Activated CD8-positive, alpha-beta memory T cell treated with anti-CD3 and anti-CD28 coated beads for 24 hours (primary cell): ENCODE results near the gene MAN1A1.
"Not testable (repeated sequence)": the region's sequence is repeated elsewhere in the genome, so short reads cannot be mapped to it uniquely, and the experiment has no call there.

Experiments
- DNase-seq: peaks from one replicate; pipeline ENCODE4 v3.0.0-alpha.2; 2020

MAN1A1 gene

DNA sequence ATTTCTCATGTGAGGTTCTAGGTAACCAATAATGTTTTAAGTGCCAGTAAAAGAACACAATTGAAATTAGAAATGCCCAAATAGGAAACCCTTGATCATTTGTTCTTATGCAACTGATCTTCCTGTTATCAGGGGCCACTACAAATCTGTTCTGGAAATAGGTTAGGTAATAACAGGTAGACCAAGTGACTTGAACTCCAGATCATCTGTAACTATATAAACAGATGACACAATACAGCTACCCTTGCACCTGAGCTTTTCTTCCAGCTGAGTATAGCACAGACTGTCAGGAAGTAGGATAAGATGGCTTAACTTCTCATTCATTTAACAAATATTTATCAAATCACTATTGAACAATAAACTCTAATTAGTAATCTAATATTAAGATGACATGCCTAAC lies 52.5 kb downstream of the MAN1A1 start:
- no peak for DNase-seq

DNA sequence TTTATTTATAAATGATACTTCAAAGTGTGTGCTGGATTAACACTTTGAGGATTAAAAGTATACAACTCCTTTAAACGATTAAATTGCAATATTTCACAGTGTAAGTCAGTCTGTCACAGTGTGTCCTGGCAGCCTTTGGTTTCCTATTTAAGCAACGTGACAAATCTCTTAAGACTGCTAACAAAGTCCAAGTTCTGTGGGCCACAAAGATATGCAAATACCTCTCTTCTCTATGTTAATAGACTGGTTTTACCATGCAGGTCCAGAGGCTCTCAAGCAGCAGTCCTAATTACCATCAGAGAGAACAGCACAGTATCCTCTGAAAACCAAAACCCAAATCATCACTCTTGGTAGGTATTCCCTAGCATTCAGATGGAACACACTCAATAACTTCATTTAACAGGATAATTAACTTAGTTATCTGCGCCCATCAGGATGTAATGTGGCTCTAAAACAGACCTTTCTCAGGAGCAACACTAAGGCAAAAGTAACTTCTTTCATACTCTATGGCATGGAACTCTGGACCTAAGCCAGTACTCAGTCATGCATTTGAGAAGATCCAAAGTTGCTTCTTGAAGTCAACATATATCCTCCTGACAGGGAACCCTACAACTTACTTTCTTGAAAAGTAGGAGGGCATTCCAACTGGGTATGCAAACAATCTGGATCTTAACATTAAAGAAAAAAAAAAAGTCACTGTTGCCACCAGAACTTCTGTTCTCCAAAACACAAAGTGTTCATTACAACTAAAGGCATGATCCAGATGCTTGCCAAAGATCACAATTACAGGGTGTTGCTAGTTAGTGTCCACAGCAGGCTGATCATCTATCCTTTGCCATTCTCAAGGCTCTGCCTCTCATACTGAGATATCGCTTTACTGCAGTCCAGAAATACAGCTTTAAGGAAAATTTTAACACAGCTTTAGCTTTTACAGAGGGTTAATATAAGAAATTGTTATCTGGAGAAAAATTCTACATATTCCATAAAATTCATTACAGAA lies 53.2 kb downstream of the MAN1A1 start:
- no peak for DNase-seq

DNA sequence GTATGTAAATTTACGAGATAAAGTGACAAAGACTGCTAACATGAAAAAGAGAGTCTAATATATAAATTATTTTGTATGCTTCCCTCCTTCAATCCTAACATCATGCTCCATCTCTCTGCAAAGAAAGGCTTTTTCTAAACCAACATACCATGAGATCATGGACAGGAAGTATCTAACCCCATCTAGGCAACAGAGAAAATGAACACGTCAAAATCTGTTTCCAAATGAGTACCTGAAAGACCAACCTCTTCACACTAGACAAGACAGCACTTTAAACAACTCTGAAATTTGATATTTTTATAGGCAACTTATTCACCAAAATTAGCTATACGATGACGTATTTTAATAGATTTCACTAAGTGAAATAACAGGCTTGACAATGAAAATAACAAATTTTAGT lies 54.6 kb downstream of the MAN1A1 start:
- no peak for DNase-seq

DNA sequence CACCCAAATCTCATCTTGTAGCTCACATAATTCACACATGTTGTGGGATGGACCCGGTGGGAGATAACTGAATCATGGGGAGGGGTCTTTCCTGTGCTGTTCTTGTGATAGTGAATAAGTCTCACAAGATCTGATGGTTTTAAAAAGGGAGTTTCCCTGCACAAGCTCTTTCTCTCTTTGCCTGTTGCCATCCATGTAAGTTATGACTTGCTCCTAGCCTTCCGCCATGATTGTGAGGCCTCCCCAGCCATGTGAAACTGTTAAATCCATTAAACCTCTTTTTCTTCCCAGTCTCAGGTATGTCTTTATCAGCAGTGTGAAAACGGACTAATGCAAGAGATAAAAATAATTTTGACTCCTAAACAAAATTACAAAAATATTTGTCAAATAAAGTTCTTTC lies 58.5 kb downstream of the MAN1A1 start:
- not testable (repeated sequence) for DNase-seq

DNA sequence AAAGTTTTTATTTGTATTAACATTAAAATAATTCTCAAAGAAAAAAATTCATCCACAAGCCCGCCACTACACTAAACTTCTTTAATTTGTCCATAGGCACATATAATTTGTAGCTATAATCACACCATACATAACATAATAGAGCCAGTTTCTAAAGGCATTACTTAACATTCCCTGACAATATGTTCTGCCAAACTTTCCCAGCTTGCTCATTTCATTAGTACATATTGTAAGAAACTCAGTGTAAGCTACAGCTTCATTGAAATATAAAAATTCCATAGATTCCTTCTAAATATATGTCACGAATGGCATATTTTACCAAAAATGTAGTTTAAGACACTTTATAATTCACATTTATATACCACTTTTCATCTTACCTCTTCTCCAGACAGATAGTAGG lies 59.3 kb downstream of the MAN1A1 start:
- DNase-seq, result no peak

DNA sequence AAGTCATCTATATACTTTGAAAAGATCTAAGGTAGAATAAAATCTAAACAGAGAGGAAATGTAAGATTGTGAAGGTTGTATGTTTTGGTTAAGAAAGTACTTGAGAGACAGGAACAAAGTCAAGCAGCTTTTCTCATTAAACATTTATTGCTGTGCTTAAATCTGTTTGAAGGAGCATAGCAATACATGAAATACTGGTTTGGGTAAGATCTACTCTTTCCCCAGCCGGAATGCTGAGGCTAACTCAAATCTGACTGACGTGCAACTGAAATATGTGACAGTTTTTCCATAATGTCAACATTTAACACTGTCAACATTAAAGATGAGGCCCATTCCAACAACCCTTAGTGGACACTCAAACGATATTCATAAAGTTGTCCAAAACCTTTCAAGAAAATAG lies 59.9 kb downstream of the MAN1A1 start:
- no peak for DNase-seq

DNA sequence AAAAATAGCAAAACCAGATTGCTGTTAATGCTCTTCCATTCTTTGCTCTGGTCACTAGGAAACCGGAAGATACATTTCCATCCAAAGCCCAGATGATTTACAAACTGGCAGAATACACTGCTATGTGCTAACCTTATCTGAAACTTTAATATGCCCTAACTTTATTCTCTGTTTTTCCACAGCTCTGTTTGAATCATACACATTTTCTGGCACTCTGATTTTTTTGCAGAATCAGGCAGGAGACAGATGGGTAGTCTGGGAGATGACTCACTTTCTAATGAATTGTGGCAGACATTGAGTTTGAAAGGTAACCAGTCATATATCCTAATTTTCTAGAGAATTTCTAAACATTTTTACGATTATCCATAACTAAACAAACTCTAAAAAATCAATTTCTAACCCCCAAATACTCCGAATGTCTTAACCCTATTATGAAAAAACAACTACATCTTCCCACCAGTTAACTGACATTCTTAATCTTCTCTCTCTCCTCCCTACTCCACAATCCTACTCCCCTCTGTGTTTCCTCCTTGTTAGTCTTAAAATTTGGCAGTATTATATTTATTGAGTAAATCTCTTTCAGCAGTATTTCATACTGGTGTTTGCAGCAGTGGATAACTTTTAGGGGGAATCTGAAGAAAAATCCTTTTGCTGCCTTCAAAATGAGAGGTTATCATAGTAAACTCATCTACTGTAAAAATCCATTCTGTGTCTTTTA lies 63.5 kb downstream of the MAN1A1 start:
- no peak for DNase-seq

DNA sequence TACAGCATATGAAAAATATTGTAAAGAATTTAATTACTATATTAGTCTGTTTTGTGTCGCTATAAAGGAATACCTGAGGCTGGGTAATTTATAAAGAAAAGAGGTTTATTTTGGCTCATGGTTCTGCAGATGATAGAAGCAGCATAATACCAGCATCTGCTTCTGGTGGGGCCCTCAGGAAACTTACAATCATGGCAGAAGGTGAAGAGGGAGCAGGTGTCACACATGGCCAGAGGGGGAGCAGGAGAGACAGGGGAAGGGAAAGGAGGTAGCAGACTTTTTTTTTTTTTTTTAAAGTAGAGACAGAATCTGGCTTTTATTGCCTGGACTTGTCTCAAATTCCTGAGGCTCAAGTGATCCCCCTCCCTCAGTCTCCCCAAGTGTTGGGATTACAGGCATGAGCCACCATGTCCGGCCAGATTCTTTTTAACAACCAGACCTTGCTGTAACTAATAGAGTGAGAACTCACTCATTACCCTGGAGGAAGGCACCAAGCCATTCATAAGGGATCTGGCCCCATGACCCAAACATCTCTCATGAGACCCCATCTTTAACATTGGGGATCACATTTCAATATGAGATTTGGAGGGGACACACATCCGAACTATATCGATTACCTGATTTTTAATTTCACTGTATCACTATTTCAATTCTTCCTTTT lies 64.6 kb downstream of the MAN1A1 start:
- DNase-seq, result no peak

DNA sequence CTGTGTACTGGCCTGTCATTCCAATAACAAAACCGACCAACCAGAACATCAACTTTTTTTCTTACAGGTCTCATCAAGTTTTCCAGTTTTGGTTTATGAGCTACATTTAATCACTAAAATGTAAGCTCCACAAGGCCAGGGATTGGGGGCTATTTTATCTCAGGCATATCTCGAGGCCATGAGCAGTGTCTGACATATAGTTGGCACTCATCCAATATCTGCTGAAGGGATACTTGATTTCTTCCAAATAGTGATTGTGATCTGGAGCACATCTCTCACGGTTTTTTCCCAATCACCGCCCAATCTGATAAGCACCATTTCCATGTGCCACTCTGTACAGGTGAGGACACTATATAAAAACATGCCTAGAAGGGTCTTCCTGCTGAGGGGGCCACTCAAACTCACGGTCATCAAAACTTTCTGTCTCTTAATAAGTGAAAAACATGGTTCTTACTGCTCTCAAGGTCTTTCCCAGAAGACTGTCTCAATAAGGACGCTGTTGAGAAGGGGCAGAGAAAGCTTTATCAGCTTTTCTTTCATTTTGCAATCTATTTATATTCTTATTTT lies 65.5 kb downstream of the MAN1A1 start:
- no peak for DNase-seq

DNA sequence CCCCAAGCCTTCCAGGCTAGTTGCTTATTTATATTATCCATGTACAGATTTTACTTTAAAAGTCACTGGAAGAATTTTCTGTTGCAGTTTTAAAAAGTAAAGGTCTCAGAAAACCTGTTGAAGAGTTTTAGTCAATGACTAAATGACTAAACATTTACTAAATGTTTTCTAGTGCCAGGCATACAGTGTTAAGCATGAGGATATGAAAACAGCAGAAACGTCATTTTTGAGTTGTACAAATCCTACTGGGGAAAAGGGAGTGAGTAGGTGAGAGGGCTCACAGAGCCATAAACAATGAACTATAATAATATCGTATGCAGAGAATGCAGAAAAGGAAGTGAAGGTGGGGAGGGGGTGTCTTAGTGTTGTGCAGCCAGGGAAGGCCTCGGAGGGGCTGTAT lies 66.3 kb downstream of the MAN1A1 start:
- no peak for DNase-seq

DNA sequence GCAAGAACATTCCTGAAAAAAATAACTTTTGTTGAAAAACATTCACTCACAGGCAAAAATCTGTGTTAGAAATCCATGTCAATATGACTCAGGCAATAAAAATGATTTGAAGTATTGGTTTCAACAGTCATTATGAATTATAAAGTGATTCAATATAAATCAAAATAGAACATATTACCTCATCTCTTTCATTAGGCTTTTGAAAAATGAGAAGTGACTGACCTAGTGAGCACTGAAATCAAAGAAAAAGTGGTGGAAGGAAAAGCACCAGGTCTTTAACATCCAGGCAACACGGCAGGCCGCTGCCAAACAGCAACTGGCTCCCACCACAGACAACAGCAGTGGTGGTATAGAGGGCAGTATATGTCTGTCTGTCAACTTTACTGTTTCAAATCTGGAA lies 68.9 kb downstream of the MAN1A1 start:
- DNase-seq, result no peak

DNA sequence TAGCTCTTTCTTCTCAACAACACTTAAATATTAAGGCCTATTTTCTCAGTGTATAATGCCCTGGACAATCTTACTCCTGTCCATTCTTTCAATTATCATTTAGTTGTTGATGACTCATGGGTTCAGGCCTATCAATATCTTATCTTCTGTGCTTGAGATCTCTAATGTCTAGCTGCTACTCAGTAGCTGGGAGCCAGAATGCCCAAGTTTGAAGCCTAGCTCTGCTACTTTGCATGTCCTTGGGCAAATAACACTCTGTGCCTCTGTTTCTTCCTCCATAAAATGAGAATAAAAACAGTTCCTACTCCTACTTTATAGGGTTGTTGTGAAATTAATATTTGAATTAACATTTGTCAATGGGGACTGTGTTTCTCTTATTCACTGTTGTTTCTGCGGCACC lies 69.5 kb downstream of the MAN1A1 start:
- DNase-seq, result no peak

DNA sequence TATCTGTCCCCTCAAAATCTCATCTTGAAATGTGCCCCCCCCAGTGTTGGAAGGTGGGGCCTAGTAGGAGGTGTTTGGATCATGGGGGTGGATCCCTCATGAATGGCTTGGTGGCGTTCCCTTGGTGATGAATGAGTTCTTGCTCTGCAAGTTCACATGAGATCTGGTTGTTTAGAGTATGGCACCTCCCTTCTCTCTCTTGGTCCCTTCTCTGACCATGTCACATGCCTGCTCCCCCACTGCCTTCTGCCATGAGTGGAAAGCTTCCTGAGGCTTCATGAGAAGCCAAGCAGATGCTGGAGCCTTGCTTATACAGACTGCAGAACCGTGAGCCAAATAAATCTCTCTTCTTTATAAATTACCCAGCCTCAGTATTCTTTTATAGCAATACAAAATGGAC lies 70.9 kb downstream of the MAN1A1 start:
- DNase-seq, result no peak

DNA sequence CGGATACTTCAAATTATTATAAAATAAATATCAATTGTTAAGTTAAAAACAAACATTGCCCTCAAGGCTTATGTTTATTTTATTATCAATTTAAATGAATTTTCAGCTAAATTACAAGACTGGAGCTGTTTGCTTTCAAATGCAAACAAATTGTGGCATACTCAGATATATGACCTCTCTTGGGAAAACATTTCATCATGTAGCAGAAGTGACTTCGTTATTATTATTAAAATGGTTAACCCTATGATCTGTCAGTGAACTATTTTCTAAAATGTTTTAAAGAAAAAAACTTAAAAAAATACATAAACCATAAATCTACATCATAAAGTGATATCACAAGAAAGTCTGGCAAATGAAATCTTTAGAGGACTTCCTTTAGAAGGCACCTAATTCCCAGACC lies 72.5 kb downstream of the MAN1A1 start:
- no peak for DNase-seq

DNA sequence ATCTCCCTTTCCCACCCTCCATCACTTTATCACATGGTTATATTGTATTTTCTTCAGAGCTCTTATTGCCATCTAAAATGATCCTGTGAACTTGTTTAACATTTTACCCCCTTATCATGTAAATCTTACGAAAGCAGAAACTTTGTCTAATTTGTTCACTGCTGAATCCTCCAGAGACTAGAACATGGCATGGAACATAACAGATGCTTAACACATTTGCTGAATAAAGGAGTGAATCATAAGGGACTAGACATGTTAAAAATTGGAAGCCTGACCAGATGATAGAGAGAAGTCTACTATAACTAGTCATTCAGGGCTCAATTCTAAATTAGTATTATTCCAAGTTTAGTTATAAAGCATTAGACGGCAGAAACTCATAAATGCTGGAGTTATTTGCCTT lies 73.3 kb downstream of the MAN1A1 start:
- DNase-seq, result no peak

DNA sequence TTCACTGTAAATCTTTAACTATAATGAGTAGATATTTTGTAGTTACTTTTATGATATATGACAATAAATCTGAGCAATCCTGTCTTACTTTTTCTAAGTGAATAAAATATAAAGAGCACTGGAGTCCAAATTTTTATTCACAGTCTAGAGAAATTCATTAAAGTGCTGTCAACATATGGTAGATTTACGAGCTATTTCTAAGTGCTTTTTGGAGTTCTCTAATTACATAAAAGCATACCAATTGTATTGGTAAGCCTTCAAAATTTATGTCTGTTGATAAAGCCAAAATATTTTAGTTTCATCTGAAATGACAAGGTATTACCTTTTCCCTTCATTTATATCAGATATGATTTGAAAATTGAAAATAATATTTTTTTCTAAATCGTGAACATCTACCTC lies 75.4 kb downstream of the MAN1A1 start:
- no peak for DNase-seq

DNA sequence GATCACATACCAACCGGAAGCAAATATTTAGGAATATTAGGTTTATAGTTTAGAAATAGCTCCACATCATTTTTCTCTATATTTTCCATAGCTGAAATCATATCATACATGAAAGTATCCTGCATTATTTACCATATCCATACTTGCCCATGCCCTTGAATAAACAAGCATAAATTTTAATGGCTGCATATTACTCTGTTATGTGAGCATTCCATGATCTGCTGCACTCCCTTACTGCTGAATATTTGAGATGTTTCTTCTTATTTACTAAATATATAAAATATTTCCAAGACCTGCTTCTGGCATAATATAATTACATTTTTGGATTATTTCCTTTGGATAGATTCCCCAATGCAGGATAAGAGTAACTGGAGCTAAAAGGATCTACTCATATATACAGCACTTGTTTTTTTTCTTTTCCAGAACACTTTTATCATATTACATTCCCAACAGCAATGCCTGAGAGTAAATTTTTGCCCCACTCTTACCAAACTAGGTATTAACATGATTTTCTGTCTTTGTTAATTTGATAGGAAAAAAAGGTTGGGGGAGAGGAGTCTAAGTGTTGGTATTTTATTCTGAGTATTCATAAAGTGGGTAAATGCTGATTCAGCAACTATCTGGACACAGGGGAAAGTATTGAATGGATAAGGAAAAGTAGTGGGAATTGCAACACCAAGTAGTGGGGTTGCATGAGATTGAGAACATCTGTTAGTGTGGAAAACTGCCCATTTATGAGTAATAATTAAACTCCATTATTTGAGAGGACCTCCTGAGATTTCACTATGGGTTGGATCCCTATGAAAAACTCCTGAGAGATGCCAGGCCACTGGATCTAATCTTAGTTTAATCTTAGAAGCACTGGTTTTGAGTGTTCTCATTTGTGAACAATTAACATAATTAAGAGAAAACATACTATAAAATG lies 76.0 kb downstream of the MAN1A1 start:
- DNase-seq, result no peak

DNA sequence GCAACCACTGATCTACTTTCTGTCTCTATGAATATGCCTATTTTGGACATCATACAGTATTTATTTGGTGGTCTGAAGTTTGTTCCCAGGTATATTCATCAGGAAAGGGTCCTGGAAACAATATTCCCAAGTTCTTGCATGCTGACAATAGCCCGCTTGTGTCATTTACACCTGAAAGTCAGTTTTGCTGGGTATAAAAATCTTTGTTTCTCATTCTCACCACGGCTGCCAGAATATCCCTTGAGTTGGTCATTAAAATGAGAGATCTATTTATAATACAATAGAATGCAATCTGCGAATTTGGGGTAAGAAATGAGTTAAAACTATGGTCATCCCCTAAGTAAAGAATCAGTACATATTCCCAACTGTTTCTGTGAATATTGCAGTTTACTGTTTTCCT lies 79.0 kb downstream of the MAN1A1 start:
- DNase-seq, result no peak

DNA sequence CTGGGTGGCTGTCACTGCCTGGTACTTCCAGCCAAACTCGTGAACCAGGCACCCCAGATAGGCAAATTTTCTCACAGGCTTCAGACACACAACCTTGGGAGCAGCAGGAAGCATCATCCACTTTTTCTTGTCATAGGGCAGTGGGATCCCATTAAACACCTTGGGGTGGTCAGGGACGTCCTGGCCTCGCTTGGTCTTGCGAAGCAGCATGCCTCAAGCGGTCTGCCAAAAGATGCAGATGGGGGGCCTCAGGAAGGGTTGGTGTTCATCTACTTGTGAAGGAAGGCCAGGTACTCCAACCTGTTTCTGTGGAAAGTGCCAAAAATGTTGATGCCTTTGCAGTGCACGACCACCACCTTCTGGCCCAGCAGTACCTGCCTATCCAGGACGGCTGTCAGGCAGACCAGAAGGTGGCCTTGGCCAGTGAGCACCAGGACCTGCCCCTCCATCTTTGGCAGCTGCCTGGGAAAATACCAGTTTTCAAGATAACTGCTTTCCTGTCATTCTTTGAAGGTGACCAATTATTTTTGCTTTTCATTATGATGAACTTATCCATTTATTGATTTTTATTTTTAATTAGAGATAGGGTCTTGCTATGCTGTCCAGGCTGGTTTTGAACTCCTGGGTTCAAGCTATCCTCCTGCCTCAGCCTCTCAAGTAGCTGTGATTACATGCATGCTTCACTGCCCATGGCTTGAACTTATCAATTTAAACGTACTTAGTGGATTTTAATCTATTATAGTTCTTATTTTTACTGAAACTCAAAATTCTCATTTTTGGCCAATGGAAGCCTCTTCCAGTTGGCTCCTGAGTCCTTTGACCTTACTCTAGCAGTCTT lies 80.1 kb downstream of the MAN1A1 start:
- no peak for DNase-seq

DNA sequence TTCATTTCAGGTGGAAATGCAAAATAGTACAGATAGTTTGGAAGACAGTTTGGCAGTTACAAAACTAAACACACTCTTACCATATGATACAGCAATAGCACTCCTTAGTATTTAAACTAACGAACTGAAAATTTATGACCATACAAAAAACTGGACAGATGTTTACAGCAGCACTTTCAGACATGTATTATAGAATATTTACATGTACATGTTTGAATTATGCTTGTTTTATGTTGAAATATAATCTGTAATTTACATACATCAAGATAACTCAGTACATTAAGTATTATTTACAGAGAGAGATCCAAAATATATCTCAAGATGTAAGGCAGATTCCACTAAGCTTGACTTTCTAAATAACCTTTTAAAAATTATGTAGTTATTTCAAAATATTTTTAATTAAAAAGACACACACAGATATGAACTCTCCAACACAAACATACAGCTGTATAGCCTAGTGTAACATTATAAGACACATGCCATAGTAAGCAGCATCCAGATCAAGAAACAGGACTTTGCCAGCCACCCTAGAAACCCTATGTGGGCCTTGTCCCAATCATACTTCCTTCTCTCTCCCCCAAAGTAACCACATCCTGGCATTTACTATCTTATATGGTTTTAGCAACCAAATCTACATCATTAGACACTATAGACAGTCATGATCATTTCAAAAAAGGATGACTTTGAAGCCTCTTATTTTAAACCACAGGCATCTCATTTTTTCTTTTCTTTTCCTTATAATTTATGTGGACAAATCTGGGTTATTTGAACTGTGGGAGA lies 82.2 kb downstream of the MAN1A1 start:
- no peak for DNase-seq
